HG03108 (cell line): Measurements from ENCODE around the gene ZNF407.

ENCODE experiments used
- ATAC-seq: cut with Tn5 transposase; IDR thresholded peaks from one replicate; pipeline ENCODE4 v1.9.1; 2021; ENCODE audit warnings: moderate library complexity; ENCODE audit not compliant: unreplicated experiment

The ZNF407 gene

GRCh38 chr18:74866577-74866976, 268.9 kb downstream of the ZNF407 start:
- no peak for ATAC-seq

- ATAC-seq = no peak
These were observed 270.8 kb downstream of the ZNF407 start for GRCh38 chr18:74868461-74868860.

- ATAC-seq = peak; percentile 97
These were observed 272.5 kb downstream of the ZNF407 start for GRCh38 chr18:74869904-74870863.

GRCh38 chr18:74870950-74871349, 273.3 kb downstream of the ZNF407 start:
- no peak for ATAC-seq

GRCh38 chr18:74873629-74874028, 276.0 kb downstream of the ZNF407 start:
- no peak for ATAC-seq

GRCh38 chr18:74874351-74874750, 276.7 kb downstream of the ZNF407 start:
- ATAC-seq = no peak

GRCh38 chr18:74876630-74877243, 279.1 kb downstream of the ZNF407 start:
- no peak for ATAC-seq

GRCh38 chr18:74878267-74878666, 280.6 kb downstream of the ZNF407 start:
- no peak for ATAC-seq

GRCh38 chr18:74880706-74881278, 283.1 kb downstream of the ZNF407 start:
- no peak for ATAC-seq

- no peak for ATAC-seq
These were observed 294.5 kb downstream of the ZNF407 start for GRCh38 chr18:74892066-74892627.

GRCh38 chr18:74895686-74896085, 298.0 kb downstream of the ZNF407 start:
- ATAC-seq = no peak

- peak; percentile 73 for ATAC-seq
These were observed 298.8 kb downstream of the ZNF407 start for GRCh38 chr18:74896390-74896991.

GRCh38 chr18:74897971-74898657, 300.4 kb downstream of the ZNF407 start:
- no peak for ATAC-seq

- no peak for ATAC-seq
These were observed 301.3 kb downstream of the ZNF407 start for GRCh38 chr18:74898965-74899364.

GRCh38 chr18:74899554-74899953, 301.9 kb downstream of the ZNF407 start:
- ATAC-seq = no peak

- no peak for ATAC-seq
These were observed 303.9 kb downstream of the ZNF407 start for GRCh38 chr18:74901362-74902146.

- no peak for ATAC-seq
These were observed 304.4 kb downstream of the ZNF407 start for GRCh38 chr18:74902147-74902455.

- no peak for ATAC-seq
These were observed 307.6 kb downstream of the ZNF407 start for GRCh38 chr18:74905247-74905646.

- ATAC-seq = no peak
These were observed 308.5 kb downstream of the ZNF407 start for GRCh38 chr18:74906184-74906583.

GRCh38 chr18:74914052-74914591, 316.5 kb downstream of the ZNF407 start:
- no peak for ATAC-seq
